Activated naive CD4-positive, alpha-beta T cell treated with anti-CD3 and anti-CD28 coated beads, Interleukin-2, amount 10 ng/mL, durations not matched to agents 7 days and 5 days (primary cell): ENCODE data around the gene CACNG7.
"Not testable (repeated sequence)": the region's sequence is repeated elsewhere in the genome, so short reads cannot be mapped to it uniquely, and the experiment has no call there.

Source experiments
- CTCF ChIA-PET: fragments of 350-600 bp; sonication (Branson Sonifier 250); formaldehyde crosslinking; loops from one replicate; lab custom pipeline; 2021; ENCODE audit warnings: antibody characterized with exemption; lab: Charles Lee
- DNase-seq: peaks from one replicate; pipeline ENCODE4 v3.0.0-alpha.2; 2020
- H3K27ac Mint-ChIP-seq: one replicate; pipeline ENCODE4 v1.8.0; 2021; ENCODE audit warnings: mild to moderate bottlenecking, moderate library complexity, mixed read lengths
- H3K27me3 Mint-ChIP-seq: one replicate; pipeline ENCODE4 v1.8.0; 2021; ENCODE audit warnings: mild to moderate bottlenecking, mixed read lengths
- H3K36me3 Mint-ChIP-seq: one replicate; pipeline ENCODE4 v1.8.0; 2021; ENCODE audit warnings: mixed read lengths
- H3K4me1 Mint-ChIP-seq: one replicate; pipeline ENCODE4 v1.8.0; 2021; ENCODE audit warnings: mixed read lengths
- H3K4me3 Mint-ChIP-seq: one replicate; pipeline ENCODE4 v1.8.0; 2021; ENCODE audit warnings: mild to moderate bottlenecking, moderate library complexity, mixed read lengths
- H3K9me3 Mint-ChIP-seq: one replicate; pipeline ENCODE4 v1.8.0; 2021; ENCODE audit warnings: mixed read lengths

Gene CACNG7

DNA sequence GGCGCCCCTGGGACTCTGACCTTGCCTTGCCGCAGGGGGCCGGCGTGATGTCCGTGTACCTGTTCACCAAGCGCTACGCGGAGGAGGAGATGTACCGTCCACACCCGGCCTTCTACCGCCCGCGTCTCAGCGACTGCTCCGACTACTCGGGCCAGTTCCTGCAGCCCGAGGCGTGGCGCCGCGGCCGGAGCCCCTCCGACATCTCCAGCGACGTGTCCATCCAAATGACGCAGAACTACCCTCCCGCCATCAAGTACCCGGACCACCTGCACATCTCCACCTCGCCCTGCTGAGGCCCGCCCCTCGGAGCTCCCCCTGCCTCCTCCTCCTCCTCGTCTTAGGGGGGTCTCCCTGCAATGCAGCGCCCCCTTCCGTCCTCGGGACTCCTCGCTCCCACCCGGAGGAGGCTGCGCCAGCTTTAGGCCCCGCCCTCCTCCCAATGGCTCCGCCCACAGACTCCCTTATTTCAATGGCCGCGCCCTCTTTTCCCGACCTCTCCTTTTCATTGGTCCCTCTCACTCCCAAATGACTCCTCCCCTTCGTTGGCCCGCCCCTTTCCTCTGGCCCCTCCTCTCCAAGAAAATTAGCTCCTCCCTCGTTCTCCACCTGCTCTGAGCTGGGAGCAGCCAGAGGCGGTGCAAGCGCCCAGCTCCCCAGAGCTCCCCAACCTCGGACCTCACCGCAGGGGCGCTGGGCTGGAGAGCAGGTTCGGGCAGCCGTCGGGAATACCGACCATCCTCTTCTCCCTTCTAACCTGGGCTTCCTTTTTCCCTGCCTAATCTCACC lies 33.1 kb downstream of the CACNG7 start:
- peak; percentile 27 for DNase-seq
- H3K4me3 Mint-ChIP-seq: no peak overlapping the region
- peaks cover 46% of the 10 kb centered on the region for H3K27me3 Mint-ChIP-seq
- peaks cover 4% of the 10 kb centered on the region for H3K9me3 Mint-ChIP-seq
- H3K4me1 Mint-ChIP-seq: no peaks in the 10 kb centered on the region
- CTCF ChIA-PET: interaction anchor here (0.7 kb wide), 1 partner anchor 82 kb away, joined by 4 read pairs; no protein-coding TSS in a partner anchor
- H3K36me3 Mint-ChIP-seq: no peaks in the 10 kb centered on the region
- no peak overlapping the region for H3K27ac Mint-ChIP-seq

DNA sequence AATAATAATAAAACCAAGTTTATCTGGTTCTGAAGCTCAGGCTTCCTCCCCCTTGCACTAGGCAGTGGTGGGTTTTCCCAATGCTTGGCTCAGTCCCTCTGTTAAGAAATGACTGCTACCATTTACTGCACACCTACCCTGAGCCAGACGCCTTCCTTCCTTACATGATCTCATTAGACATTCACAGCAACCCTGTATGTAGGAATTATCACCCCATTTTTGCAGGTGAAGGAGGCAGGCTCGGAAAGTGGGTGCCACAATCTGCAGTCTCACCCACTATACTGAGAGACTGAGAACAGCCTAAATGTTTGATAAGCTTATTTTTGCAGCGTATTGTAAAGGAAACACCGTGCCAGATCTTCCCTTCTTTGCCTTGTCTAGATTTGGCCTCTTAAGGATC lies 35.3 kb downstream of the CACNG7 start:
- Mint-ChIP-seq H3K4me1 (no peaks in the 10 kb centered on the region), H3K27me3 (peaks cover 50% of the 10 kb centered on the region), H3K36me3 (no peaks in the 10 kb centered on the region), H3K27ac (no peak overlapping the region), H3K4me3 (no peak overlapping the region), H3K9me3 (peaks cover 4% of the 10 kb centered on the region)
- no peak for DNase-seq
- CTCF ChIA-PET: interaction anchor here (1.0 kb wide), 1 partner anchor 79 kb away, joined by 3 read pairs; no protein-coding TSS in a partner anchor

DNA sequence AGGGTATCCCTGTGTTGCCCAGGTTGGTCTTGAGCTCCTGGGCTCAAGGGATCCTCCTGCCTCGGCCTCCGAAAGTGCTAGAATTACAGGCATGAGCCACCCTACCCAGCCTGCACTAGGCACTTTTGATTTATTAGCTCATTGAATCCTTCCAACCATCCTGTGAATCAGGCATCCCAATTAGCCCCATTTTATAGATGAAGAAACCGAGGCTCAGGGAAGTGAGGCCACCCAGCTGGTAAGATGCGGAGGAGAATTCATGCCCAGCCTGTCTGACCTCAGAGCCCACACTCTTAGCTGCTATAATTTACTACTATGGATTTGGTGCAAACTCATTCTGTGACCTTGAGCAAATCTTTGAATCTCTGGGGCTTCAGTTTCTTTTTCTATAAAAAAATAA lies 35.9 kb downstream of the CACNG7 start:
- Mint-ChIP-seq H3K4me1 (no peaks in the 10 kb centered on the region), H3K27me3 (peaks cover 50% of the 10 kb centered on the region), H3K9me3 (peaks cover 4% of the 10 kb centered on the region), H3K27ac (no peak overlapping the region), H3K36me3 (no peaks in the 10 kb centered on the region), H3K4me3 (no peak overlapping the region)
- CTCF ChIA-PET: interaction anchor here (1.0 kb wide), 1 partner anchor 78 kb away, joined by 3 read pairs; no protein-coding TSS in a partner anchor
- no peak for DNase-seq

DNA sequence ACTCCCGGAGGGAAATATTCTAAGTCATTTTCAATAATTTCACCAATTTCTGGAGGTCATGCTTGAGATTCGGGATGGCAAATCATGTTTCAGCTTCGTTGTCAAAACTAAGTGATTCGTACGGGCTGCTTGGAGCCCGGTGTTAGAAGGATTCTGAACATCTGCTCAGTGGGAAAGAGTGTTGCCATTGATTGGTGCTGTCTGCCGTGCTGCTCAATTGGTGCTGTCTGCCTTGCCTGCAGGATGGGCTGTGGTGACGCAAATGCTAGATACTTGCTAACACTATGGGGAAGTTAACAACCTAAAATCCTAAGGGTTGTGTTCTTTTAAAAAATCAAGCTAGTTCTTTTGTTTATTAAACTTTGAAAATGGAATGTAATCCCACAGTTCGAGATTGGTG lies 36.4 kb downstream of the CACNG7 start:
- Mint-ChIP-seq H3K4me3 (no peak overlapping the region), H3K4me1 (no peaks in the 10 kb centered on the region), H3K27ac (no peak overlapping the region), H3K27me3 (peaks cover 50% of the 10 kb centered on the region), H3K36me3 (no peaks in the 10 kb centered on the region), H3K9me3 (peaks cover 4% of the 10 kb centered on the region)
- no peak for DNase-seq
- CTCF ChIA-PET: no interaction called here

DNA sequence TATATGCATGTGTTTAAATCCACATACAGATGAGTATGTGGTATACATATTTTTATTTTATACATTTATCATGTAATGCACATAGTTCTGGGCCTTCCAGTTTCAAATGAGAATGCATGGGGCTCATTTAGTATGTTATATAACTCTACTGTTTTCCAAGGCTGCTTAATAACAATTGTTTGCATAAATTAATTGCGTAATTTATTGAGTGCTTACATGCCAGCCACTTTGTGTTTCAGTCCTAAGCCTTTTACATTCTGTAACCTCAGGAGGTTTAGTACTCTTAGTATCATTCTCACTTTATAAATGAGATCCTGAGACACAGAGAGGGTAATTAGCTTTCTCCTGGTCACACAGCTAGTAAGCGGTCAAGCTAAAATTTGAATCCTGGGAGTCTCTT lies 36.9 kb downstream of the CACNG7 start:
- CTCF ChIA-PET: no interaction called here
- Mint-ChIP-seq H3K36me3 (no peaks in the 10 kb centered on the region), H3K9me3 (peaks cover 4% of the 10 kb centered on the region), H3K4me3 (no peak overlapping the region), H3K27me3 (peaks cover 46% of the 10 kb centered on the region), H3K27ac (no peak overlapping the region), H3K4me1 (no peaks in the 10 kb centered on the region)
- no peak for DNase-seq

DNA sequence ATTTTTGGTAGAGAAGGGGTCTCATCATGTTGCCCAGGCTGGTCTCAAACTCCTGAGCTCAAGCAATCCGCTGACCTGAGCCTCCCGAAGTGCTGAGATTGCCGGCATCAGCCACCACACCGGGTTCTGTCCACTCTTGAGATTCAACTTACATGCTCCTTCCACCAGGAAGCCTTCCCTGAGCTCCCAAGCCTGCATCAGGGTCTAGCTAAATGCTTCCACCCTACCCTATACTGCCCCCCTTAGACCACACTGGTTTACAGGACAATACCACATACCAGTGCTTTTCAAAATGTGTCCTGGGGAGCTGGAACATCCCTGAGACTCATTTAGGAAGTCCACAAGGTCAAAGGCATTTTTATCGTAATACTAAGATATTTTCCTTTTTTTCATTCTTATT lies 38.5 kb downstream of the CACNG7 start:
- Mint-ChIP-seq H3K4me1 (no peaks in the 10 kb centered on the region), H3K4me3 (no peak overlapping the region), H3K27ac (no peak overlapping the region), H3K36me3 (no peaks in the 10 kb centered on the region), H3K9me3 (peaks cover under 1% of the 10 kb centered on the region), H3K27me3 (peaks cover 30% of the 10 kb centered on the region)
- no peak for DNase-seq
- CTCF ChIA-PET: interaction anchor here (1.0 to 1.2 kb wide), 3 partner anchors 76 to 155 kb away, joined by 3 to 4 read pairs (median 3); no protein-coding TSS in a partner anchor

DNA sequence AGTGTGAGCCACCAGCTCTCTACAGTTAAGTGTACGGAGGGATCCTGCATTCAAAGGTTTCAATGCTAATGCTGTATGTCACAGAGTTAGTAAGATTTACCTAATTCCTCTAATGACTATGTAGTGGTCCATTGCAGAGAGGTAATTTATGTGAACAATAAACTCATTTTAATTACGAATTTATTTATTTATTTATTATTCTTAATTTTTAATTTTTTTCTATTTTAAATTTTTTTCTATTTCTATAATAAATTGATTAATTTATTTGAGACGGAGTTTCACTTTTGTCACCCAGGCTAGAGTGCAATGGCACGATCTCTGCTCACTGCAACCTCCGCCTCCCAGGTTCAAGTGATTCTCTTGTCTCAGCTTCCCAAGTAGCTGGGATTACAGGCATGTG lies 39.5 kb downstream of the CACNG7 start:
- H3K4me1 Mint-ChIP-seq, H3K9me3 Mint-ChIP-seq, H3K36me3 Mint-ChIP-seq, H3K27ac Mint-ChIP-seq, H3K4me3 Mint-ChIP-seq, DNase-seq: not testable (repeated sequence)
- CTCF ChIA-PET: interaction anchor here (1.0 to 1.2 kb wide), 2 partner anchors 75 to 156 kb away, joined by 3 to 4 read pairs; no protein-coding TSS in a partner anchor
- peaks cover 21% of the 10 kb centered on the region for H3K27me3 Mint-ChIP-seq

DNA sequence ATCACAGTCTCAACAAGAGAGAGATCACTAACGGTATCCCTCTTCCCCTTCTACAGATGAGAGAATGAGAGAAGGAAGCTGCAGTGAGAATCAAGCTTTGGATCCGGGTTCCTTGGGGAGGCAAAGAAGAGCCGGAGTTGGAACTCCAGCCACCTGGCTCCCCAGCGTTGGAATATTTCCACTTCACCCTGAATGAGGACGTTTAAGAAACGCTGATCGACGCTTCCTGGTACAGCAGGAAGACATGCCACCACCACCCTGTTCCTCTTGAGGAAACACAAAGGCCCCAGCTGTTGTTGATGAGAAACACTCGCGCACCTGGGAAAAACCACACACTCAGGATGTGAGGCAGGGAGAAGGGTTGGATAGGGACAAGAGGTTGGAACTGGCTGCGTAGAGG lies 42.4 kb downstream of the CACNG7 start:
- DNase-seq: no peak
- CTCF ChIA-PET: interaction anchor here (0.6 to 1.6 kb wide), 3 partner anchors 79 to 159 kb away, joined by 3 read pairs; no protein-coding TSS in a partner anchor
- Mint-ChIP-seq H3K9me3 (no peaks in the 10 kb centered on the region), H3K27ac (no peak overlapping the region), H3K27me3 (peaks cover 6% of the 10 kb centered on the region), H3K36me3 (no peaks in the 10 kb centered on the region), H3K4me1 (no peaks in the 10 kb centered on the region), H3K4me3 (no peak overlapping the region)

DNA sequence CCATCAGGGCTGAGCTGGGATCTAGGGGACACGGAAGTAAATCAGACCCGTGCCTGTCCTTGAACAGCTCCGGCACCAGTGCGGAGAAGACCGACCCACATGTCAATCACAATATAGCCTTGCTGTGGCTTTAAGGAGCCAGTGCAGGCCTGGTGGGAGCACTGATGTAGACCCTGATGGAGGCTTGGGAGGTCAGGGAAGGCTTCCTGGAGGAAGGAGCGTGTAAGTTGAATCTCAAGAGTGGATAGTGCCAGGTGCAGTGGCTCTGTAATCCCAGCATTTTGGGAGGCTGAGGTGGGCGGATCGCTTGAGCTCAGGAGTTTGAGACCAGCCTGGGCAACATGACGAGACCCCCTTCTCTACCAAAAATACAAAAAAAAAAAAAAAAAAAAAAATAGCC lies 42.9 kb downstream of the CACNG7 start:
- H3K27me3 Mint-ChIP-seq: peaks cover 10% of the 10 kb centered on the region
- no peak for DNase-seq
- CTCF ChIA-PET: interaction anchor here (0.6 to 1.6 kb wide), 3 partner anchors 78 to 159 kb away, joined by 3 read pairs; no protein-coding TSS in a partner anchor
- H3K9me3 Mint-ChIP-seq: no peaks in the 10 kb centered on the region
- no peak overlapping the region for H3K27ac Mint-ChIP-seq
- no peaks in the 10 kb centered on the region for H3K4me1 Mint-ChIP-seq
- H3K4me3 Mint-ChIP-seq: no peak overlapping the region
- H3K36me3 Mint-ChIP-seq: no peaks in the 10 kb centered on the region

DNA sequence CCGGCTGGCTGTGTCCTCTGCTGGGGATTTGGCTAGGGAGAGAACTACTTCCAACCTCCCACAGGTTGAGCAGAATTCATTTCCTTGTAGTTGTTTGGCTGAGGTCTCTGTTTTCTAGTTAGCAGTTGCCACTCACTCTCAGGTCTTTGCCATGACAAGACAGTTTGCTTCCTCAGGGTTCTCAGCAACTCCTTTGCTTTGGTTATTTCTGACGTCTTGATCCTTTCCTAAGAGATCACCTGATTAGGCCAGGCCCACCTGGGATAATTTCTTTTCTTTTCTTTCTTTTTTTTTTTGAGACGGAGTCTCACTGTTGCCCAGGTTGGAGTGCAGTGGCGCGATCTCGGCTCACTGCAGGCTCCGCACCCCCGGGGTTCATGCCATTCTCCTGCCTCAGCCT lies 44.3 kb downstream of the CACNG7 start:
- DNase-seq: no peak
- H3K36me3 Mint-ChIP-seq: no peaks in the 10 kb centered on the region
- H3K4me3 Mint-ChIP-seq: no peak overlapping the region
- H3K4me1 Mint-ChIP-seq: no peaks in the 10 kb centered on the region
- CTCF ChIA-PET: no interaction called here
- no peak overlapping the region for H3K27ac Mint-ChIP-seq
- peaks cover 18% of the 10 kb centered on the region for H3K27me3 Mint-ChIP-seq
- no peaks in the 10 kb centered on the region for H3K9me3 Mint-ChIP-seq

DNA sequence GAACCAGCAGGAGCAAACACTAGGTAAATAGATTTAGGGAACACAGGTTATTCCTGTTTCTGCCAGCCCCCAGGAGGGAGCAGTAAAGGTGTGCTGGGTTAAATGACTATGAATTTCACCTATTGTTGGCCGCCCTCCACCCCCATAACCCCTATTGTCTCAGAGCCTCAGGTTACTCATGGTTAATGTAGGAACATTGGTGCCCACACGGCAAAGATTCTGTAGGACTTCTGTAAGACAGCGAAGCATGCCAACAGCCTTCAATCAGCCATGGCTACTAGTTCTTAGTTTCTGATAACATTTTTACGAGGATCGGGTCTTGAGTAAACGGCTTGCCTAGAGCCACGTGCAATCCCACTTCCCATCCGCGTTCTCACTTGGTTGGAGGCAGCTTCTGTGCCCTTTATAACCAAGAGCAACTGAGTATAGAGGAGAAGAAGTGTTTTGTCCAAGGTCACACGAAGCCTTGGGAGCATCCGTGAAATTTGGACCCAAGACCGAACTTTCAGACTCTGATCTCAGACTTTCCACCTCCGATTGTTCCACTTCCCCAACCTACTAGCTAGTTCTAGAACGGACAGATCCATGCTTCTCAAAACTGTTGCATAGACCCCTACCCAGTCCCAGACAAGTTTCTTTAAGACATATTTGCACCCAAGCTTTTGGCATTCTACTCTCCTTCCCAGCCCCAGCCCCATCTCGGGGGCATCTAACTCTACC lies 48.5 kb downstream of the CACNG7 start:
- Mint-ChIP-seq H3K27ac (no peak overlapping the region), H3K4me3 (no peak overlapping the region), H3K27me3 (peaks cover 59% of the 10 kb centered on the region), H3K36me3 (no peaks in the 10 kb centered on the region), H3K9me3 (no peaks in the 10 kb centered on the region), H3K4me1 (peaks cover 2% of the 10 kb centered on the region)
- CTCF ChIA-PET: no interaction called here
- DNase-seq: no peak

DNA sequence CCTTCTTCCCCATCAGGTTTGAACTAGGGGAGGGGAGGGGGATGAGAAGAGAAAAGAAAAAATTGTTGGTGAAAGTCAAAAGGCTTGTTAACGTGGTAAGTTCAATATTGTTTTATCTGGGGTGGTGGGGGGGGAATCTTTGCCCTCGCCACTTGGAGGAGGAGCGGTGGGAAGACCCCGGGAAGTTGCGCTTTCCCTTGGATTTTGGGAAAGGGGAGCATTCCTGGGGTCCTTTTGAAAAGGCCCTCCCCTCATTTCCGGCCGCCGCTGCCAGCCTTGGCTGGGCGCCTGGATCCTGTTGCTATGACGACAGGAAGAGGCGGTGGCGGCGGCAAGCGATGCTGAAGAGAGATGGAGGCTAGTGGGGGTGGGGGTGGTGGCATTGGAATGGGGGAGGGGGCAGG lies 49.1 kb downstream of the CACNG7 start:
- CTCF ChIA-PET: no interaction called here
- DNase-seq: no peak
- Mint-ChIP-seq H3K27ac (no peak overlapping the region), H3K4me1 (peaks cover 2% of the 10 kb centered on the region), H3K27me3 (peaks cover 65% of the 10 kb centered on the region), H3K36me3 (no peaks in the 10 kb centered on the region), H3K9me3 (no peaks in the 10 kb centered on the region), H3K4me3 (no peak overlapping the region)

DNA sequence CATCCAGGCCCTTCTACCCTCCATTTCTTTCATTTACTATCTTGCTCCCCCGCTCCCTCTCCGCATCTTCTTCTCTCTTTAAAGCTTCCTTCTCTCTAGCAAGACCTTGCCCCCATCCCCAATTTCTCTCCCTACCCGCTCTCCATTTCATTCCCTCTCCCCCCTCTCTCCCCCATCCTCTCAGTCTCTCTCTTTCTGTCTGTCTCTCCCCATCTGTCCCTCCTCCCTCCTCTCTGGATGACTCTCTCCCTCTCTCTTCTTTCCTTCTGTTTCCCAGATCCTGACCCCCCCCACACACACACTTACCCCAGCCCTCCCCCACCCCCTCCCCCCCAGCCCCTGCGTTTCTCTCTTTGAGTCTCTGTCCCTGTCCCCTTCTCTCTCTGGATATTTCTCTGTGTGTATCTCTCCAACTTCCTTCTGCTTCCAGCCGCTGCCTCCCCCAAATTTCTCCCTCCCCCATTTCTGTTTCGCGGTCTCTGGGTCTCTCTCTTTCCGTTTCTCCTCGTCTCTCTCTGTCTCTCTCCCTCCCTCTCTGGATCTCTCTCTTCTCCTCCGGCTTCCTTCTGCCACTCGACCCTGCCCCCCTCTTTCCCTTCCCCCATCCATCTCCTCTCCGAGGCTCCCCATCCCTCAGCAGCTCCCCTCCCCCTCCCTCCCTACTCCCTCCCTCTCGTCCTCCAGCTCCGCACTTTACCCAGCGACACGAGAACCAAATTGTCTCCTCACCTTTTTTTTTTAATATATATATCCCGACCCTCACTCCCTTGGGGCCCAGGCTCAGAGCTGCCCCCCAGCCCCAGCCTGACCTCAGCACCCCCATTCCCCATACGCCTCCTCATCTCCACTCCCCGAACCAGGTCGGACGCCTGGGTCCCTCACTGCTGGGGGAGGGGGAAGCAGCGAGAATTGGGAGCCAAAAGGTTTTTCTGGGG lies 50.0 kb downstream of the CACNG7 start:
- Mint-ChIP-seq H3K9me3 (no peaks in the 10 kb centered on the region), H3K4me3 (no peak overlapping the region), H3K27me3 (peaks cover 74% of the 10 kb centered on the region), H3K36me3 (no peaks in the 10 kb centered on the region), H3K4me1 (peaks cover 2% of the 10 kb centered on the region), H3K27ac (no peak overlapping the region)
- no peak for DNase-seq
- CTCF ChIA-PET: no interaction called here

DNA sequence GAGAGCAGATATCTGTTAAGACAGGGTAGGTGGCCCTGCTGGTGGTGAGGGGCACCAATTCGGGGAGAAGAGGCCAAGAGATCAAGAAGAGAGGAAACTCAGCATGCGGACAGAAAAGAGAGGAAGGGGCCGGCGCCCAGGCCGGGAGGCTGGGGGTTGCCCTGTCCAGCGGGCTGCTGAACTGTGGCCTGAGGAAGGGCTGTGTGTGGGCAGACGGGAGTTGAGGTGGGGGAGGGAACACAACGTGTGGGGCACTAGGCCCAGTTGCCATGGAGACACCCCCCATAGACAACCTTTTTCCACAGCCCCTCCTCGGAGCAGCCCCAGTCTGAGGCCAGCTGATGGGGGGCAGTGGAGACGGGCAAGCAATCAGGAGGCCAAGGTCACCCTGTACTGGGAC lies 51.1 kb downstream of the CACNG7 start:
- H3K4me1 Mint-ChIP-seq: peaks cover 2% of the 10 kb centered on the region
- DNase-seq: no peak
- no peak overlapping the region for H3K4me3 Mint-ChIP-seq
- H3K36me3 Mint-ChIP-seq: no peaks in the 10 kb centered on the region
- CTCF ChIA-PET: no interaction called here
- H3K27ac Mint-ChIP-seq: no peak overlapping the region
- peaks cover 85% of the 10 kb centered on the region for H3K27me3 Mint-ChIP-seq
- H3K9me3 Mint-ChIP-seq: no peaks in the 10 kb centered on the region
